HK-2 (cell line): ENCODE data around the gene RSPH1.

Experiments used
- DNase-seq: peaks from one replicate; pipeline ENCODE4 v3.0.0-alpha.2; 2018; ENCODE audit not compliant: unreplicated experiment

RSPH1 gene

DNA sequence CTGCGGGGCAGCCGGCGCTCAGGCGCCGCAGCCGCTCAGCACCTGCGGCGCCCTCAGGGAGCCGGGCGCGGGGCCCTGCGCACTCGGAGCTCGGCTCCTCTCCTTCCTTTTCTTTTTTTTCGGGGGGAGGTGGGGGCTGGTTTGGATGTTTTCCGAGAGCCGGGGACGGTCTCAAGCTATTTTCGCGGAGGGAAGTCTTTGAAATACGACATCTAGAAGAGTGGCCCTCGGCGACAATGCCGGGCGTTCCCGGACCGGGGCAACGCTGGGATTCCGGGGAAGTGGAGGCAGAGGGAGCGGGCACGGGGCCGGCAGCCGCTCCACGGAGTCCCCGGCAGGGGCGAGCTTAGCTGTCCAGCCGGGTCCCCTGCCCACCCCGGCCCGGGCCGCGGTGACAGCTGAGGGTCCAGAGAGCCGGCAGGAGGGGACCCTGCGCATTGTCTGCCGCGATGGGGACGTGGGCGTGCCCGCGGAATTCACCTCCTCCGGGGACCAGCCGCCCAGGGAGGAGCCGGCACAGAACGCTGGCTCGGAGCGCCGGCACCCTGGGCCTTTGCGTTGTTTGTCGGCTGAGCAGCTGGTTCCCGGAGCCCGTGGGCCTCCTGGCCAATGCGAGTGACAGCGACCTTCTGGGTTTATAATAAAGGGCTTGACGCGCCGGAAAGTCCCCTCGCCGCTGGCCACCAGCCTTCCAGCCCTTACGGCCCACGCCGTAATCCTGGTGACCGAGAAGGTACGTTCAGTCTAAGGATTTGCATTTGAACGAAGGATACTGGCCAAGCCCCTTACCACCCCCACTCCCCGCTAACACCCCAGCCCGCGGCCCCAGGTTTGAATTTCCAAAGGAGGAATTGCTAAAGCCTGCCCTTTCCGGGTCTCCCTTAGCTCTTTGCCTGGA is 18.2 kb upstream of the RSPH1 start:
- DNase-seq: no peak

DNA sequence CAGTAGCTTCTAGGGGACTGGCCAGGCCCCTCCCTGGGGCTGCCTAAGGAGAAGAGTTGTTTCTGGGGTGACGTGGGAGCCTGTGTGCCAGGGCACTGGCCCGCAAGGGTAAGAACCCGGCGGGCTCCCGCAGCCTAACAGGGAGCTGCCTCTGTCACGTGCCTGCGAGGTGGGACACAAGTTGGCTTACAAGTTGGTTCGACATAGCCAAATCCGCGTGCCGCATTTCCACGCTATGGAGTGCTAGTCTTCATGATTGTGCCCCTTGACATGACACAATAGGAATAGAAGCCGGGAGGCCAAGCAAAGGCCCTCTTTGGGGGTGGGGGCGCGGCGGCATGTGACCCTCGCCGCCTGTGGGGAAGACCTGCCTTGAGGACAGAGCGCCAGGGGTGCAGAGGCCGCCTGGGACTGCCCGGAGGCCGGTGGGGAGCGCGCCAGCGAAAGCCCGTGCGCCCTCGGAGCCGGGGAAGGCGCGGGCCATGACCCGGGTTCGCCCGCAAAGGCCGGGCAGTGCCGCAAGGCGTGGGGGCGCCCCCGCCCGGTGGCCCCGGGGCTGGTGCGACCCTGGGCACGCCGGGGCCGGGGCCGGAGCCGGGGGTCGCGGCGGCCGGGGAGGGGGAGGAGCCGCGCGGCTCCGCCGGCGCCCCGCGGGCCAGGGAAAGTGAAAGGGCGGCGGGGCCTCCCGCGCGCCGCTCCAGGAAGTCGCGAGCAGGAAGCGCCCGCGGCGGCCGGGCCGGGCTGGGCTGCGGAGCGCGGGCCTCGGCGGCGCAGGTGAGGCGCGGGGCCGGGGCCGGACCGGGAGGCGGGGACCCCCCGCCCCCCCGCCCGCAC is 17.3 kb upstream of the RSPH1 start, which contains the start of gene SLC37A1:
Gene SLC37A1, plus strand, starts transcription at position 702 of the 834 bp plus-strand sequence. CDS start 4,603 bp downstream, outside the sequence.
- no peak for DNase-seq

DNA sequence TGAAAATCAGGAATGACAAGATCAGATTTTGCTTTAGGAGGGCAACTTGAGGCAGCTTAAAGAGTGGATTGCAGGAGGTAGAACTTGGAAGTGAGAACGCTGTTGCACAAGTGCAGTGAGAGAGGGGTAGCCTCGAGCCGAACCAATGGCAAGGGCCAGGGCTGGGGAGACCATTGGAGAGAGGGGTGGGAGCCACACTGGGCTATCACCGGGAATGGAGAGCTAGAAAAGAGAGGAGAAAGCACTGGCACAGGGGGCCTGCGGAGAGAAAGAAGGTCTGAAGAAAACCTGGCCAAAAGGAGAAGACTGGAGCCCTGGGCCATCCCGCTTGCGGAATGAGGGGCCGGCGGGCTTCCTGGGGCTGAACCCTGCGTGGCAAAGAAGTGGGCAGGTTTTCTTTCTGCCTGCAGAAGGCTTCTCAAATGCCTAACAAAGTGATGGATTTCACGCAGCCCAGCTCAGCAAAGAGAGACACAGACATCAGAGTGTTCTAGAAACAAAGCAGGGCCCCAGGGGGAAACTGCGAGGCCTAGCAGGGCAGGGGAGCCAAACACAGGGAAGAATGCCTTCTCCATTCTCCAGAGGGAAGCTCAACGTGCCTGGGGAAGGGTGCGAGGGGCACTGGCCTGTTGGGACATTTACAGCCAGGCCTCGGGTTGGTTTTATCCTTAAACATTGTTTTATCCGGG is 16.5 kb upstream of the RSPH1 start:
- no peak for DNase-seq

DNA sequence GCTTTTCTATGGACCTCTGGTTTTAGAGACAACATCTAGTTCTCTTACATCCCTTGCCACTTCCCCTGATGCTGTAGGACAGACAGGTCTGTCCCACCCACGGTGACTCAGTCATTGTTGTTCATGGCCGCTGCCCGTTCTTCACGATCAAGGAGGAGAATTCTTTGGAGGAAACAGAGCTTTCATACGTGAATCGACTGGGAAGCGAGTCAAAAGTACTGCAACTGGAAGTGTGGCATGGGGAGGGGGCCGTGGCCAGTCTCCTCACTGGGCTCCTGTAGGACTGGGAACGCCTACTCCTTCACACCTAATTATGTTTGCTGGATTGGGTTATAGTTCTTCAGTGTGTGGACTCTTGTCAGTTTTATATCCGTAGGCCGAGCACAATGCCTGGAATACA is 13.2 kb upstream of the RSPH1 start:
- no peak for DNase-seq

DNA sequence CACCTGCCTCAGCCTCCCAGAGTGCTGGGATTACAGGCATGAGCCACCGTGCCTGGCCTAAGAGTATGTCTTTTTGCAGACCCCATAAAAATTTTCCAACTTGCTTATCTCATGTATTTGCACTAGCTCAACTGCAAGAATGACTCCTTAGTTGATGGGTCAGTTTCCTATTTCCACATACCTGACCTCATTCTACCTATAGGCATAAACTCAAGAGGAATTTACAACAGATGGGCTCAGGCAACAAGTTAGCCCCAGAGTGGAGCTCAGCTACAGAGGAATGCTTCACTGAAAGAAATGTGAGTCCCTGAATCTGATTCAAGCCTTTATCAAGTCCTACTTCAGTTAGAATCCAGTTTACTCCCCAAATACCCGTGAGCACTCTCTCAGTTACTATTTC is 12.3 kb upstream of the RSPH1 start:
- DNase-seq: no peak

DNA sequence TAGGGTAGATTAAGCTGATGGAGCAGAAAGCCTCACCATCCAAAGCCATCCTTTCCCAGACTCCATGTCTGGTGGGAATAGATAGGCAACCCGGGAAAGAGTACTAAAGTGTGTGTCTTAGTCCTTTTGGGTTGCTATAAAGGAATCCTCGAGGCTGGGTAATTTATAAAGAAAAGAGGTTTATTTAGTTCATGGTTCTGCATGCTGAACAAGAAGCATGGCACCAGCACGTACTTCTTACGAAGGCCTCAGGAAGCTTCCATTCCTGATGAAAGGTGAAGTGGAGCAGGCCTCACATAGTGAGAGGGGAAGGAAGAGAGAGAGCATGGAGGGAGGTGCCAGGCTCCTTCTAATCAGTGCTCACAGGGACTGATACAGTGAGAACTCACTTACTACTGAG is 11.4 kb upstream of the RSPH1 start:
- no peak for DNase-seq

DNA sequence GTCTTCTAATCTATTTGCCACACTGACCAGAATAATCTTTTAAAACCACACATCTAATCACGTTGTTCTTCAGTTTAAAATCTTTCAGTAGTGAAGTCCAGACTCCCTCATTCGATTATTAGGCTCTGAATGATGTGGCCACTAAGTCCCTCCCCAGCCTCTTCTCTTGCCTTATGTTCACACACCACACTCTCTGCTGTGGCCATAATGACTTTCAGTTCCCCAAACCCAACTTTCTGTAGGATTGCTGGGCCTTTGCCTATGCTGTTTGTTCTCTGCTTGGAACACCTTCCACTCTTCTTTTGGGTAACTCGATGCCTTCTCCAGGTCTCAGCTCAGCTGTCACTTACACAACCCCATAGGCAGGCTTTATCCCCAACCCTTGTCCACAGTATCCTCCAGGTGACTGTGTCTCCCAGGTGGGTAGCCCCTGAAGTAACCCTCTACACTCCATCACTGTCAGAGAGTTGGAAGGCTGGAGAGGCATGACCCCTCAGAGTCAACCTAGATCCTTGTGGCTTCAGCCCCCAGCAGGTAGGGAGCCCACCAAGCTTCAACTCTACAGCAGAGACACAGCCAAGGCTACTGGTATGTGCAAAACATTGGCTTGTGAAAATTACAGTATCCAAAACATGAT is 9.2 kb upstream of the RSPH1 start:
- no peak for DNase-seq

DNA sequence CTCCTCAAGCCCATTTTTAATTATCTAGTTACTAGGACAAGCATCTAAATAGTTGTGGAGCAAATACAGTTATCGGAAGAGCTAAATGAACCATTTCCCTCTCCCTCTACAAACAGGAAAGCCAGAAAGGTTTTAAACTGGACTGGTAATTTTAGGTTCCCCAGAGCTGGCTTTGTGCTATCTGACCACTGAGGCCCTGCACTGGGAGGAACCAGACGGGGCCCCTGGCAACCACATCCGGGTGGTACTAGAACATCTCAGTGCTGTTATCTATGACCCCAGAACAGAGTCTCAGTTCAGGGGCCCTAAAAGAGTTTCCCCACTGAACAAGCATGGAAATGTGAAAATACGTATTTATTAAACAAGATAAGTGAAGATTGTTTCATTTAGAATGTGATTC is 7.7 kb upstream of the RSPH1 start:
- no peak for DNase-seq

DNA sequence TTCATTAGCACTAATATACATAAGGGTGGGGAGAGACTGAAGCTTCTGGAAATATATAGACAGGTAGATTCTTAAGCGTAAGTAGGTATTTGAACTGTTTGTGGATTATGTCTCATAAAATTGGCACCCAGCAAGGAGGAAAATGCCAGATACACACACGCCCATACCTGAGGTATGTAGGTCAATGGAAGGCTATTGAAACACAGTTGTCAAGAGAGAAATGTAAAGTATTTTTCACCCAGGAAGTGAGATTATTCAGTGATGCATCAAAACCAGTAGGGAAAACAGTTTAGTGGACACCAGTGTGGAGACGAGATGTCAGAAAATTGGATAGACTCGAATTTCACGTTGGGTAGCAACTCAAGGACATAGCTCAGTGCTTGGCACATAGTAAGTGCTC is 4.7 kb upstream of the RSPH1 start:
- no peak for DNase-seq

DNA sequence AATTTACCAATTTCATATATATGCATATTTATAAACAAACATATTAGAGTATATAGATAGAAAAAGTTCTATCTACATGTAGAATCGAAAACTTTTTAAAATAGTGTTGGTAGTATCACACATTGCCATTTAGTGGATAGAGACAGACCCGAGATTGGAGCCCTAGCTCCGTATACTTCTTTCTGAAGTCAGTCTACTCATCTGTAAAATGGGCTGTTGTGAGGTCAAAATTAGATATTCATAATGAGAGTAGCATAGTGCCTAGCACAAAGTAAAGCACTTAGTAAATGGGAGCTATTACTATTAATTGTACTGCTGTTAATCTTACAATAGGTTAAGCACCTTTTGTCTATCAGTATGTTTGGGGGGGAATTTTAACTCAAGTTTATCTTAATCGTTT is 4.2 kb upstream of the RSPH1 start:
- DNase-seq: no peak

DNA sequence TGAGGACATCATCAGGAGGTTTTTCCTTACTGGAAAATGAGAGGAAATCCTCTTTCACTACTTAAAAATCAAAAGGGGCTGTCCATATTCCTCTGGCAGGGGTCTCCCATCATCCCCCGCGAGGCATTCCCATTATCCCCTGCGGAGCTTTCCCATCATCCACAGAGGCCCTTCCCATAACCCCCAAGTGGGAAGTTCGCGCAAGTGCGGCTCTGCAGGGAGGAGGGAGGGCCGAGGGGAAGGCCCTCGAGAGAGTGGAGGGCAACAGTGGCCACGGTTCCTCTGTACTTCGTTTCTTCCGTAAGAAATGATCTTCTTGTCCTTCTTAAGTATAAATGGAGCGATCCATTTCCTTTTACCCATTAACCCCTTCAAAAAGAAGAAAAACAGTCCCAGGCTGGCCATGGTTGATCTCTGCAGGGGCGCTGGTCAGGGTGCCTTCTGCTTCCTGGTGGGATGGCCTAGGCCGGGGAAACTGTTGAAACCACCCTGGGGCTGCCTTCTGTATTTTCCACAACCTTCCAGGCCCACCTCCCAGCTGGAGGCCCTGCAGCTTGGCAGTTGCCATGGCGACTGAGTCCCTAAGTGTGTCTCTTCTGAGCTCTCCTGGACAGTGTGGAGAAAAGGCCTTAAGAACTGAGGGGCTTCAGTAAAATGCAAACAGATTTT is 3.6 kb upstream of the RSPH1 start:
- no peak for DNase-seq

DNA sequence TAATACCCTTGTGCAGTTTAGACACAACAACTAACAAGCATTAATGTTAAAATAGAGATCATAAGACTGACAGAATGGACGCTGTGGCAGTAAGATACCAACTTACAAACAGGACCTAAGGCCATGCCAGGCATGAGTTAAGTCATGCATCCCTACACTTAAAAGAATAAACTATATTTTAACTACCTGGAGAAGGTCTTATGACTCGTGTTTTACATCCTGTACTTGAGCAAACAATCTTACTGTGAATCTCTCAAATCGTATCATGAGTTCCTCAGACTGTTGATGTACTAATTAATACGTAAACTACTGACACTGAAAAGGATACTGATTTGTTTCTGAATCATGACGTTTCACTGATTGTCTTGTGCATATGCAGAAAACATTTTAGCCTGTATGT is 2.0 kb upstream of the RSPH1 start:
- DNase-seq: no peak

DNA sequence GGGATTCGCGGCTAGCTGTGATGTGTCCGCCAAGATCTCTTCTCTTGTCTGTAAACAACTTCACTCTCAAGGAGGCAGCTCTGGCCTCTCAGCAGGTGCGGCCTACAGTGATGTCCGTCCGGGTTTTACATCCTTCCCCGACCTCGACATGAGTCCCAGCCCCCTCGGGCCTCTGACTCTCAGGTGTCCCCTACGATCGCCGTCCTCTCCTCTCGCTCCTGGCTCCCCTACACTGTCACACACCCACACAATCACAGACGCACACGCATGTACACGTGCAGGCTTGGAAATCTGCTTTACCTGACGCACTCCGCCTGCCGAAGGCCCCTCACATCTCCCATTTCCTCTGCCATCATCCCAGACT is 797 bp upstream of the RSPH1 start:
- no peak for DNase-seq

DNA sequence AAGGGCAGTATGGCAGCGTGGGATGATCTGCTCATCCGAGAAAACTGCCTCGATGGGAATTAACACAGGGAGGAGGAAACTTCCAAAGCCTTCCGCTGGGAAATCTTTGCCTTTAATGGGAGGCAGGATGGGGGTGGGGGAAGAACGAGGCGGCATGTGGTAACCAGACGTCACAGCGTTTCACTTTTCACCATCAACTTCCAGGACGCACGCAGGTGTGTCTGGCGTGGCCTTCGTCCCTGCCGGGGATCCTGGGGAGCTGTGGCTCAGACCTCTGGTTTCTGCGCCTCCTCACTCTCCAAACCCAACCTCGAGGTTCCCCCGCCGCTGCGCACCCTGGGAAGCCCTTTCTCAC is 282 bp downstream of the RSPH1 start:
- DNase-seq: no peak

DNA sequence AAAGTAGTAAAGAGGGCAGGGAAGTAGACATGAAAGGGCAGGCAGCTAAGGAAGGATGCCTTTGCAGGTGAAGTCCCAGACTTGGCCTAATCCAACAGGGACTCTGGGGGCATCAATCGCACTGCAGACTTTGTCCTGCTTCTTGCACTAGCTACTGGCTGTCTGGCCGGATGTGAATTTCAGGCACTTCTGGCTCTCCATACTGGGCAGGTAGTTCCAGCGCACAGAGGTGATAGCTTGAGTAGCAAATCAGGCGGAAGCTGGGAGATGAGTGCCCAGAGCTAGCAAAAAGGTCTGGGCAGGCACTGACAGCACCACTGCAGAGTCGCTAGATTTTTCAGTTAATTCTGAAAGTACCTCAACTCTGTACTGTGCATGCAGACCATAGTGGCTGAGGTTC is 997 bp downstream of the RSPH1 start:
- DNase-seq: no peak

DNA sequence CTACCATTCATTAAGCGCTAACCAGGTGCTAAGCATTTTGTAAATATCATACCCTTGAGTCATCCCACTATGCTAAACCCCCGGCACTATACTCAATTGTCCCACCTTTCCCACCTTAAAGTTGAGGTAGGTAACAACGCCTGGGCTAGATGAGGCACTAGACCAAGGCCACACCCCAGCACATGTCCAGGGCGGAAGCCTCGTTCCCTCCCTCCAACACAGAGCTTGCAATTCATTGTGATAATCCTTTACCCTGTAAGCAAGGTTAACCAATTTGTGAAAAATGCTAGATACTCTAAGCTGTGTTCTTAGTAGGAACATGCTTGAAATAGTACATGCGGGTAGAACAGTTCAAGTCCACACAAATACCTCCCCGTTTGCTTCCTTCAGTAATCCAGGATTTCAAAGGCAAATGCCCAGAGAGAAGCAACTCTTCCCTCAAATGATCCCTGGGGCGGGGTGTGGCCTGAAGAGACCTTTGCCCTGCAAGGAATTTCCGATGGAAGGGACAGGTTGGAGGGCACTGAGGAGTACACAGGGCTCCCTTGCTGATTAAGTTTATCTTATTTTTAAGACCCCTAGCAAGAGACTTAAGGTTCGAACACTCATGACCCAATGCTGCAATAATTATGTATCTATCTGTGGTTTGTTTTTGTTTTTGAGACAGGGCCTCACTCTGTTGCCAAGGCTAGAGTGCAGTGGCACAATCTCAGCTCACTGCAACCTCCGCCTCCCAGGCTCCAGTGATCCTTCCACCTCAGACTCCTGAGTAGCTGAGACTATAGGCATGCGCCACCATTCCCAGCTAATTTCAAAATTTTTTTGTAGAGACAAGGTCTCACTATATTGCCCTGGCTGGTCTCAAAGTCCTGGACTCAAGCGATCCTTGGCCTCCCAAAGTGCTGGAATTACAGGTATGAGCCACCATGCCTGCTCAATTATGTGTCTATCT is 2.6 kb downstream of the RSPH1 start:
- DNase-seq: no peak

DNA sequence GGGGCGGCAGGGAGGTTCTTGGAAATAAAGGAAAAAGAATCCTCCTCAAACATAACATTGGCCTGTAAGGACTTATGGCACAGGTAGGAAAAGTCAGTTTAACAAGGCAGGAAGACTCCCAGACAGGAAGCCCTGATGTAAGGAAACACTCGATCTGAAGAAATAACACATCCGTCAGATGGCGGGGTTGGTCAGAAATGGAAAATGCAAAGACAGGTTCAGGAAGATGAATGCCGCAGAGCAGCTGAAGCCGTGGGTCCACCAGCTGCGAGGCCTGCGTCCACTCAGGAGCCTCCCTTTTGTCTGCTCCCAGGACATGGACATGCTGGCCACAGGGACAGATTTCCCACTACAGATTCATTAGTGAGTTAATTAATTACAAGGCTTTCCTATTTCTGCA is 3.8 kb downstream of the RSPH1 start:
- no peak for DNase-seq

DNA sequence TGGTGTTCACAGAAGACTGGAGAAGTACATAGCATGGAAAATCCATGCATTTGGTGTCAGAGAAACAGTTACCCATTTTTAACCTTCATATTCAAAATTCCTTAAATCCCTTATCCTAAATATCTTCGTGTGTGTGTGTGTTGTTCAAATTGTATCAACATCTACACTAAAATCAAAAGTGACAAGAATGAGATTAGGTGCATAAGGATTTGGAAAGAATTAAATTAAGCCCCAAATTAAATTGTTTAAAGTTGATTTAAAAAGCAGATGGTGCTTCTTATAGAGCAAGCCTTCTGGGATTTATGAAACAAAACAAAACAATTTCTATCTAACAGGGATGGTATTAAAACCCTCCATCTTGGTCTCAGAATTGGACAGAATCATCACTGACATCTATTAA is 4.7 kb downstream of the RSPH1 start:
- DNase-seq: no peak

DNA sequence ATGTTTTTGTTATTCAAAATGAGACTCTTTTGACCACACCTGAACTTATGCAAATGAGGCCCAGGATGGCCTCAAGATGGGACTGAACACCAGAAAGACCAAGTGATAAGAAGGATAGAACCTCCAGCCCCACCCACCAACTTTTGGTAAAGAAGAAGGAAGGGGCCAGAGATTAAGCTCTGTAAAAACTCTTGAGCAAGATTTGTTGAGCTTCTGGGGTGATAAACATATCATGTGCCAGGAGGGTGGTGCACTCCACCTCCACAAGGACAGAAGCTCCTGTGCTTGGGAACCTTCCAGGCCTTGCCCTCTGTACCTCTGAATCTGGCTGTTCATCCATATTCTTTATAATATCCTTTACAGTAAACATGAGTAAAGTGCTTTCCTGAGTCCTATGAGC is 5.3 kb downstream of the RSPH1 start:
- no peak for DNase-seq

DNA sequence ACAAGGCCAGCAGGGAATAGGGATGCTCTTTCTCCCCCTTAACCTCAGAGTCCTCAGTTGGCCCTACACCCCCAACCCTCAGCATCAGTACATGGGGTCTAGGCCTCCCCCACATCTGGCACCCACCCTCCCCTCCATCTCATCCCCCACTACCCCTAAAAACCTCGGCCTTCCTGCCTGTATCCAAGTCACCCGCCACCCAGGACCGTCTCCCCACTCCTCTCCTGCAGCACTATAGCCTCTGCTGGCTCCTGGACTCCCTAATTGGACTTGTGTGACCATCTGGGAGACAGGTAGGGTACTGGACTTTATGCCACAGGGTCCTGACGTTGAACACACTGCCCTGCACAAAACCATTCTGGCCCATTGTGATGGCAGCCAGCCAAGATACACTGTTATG is 6.0 kb downstream of the RSPH1 start:
- no peak for DNase-seq
